ENCODE data around the gene SPACA6. TPM values are rescaled to one million over a fixed set of nuclear protein-coding genes. Genes with fewer than 3 reads are reported as not detected.

SPACA6 gene
- total and polyA plus RNA-seq, 4 donors = 0.92 to 2.5 (median 1.3) TPM

DNA sequence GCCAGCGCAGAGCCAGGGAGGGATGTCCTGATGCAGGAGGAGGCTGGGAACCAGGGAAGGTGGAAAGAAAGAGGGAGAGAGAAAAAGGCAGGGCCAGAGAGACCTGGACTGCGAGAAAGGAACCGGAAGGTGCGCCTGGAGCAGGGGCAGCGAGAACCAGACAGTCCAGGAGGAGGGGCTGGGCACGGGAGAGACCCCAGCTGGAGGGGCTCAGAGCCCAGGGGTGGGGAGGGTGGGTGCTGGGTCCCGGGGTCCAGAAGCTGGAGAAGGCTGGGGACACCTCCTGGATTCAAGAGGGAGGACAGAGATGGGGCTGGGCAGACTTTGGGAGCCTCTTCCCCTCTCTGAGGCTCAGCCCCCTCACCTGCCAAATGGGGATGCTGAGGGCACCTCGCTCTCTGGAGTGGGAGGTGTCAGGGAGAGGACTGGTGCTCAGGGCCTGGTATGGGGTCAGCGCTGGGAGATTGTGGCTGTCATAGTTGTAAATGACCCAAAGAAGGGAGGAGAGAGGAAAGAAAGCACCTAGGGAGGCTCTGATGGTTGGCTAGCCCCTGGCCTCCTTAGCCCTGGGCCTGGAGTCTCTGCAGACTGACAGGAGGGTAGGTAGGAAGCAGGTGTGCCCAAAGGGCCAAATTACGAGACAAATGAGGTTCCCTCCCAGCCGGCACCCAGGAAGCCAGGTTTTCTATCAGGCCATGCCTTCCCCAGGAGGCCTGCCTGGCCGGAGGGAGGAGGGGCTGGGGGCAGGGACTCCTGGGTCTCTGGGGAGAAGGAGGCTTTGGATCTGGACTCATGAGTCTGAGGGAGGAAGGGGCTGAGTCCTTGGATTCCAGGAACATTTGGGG, 1.3 kb upstream of the SPACA6 start:
- TF ChIP-seq YY1 (IDR thresholded peaks at IDR 0.05) (no peak), GABPA (IDR thresholded peaks at IDR 0.05 in 1 of 2, conservative IDR thresholded peaks at IDR 0.05 in 1 of 2) (no peak), RXRA (IDR thresholded peaks at IDR 0.05) (no peak), JUND (IDR thresholded peaks at IDR 0.05) (no peak), HNF4G (IDR thresholded peaks at IDR 0.05) (no peak), FOXA1 (IDR thresholded peaks at IDR 0.05) (no peak), NR2F2 (IDR thresholded peaks at IDR 0.05) (no peak), FOXA2 (IDR thresholded peaks at IDR 0.05) (no peak), RAD21 (IDR thresholded peaks at IDR 0.05) (no peak), TAF1 (conservative IDR thresholded peaks at IDR 0.05) (no peak), HNF4A (conservative IDR thresholded peaks at IDR 0.05) (no peak), EGR1 (IDR thresholded peaks at IDR 0.05; ENCODE audit: low read depth in 2 of 2) (no peak), SP1 (IDR thresholded peaks at IDR 0.05) (no peak)
- TF ChIP-seq, protein P1, sequence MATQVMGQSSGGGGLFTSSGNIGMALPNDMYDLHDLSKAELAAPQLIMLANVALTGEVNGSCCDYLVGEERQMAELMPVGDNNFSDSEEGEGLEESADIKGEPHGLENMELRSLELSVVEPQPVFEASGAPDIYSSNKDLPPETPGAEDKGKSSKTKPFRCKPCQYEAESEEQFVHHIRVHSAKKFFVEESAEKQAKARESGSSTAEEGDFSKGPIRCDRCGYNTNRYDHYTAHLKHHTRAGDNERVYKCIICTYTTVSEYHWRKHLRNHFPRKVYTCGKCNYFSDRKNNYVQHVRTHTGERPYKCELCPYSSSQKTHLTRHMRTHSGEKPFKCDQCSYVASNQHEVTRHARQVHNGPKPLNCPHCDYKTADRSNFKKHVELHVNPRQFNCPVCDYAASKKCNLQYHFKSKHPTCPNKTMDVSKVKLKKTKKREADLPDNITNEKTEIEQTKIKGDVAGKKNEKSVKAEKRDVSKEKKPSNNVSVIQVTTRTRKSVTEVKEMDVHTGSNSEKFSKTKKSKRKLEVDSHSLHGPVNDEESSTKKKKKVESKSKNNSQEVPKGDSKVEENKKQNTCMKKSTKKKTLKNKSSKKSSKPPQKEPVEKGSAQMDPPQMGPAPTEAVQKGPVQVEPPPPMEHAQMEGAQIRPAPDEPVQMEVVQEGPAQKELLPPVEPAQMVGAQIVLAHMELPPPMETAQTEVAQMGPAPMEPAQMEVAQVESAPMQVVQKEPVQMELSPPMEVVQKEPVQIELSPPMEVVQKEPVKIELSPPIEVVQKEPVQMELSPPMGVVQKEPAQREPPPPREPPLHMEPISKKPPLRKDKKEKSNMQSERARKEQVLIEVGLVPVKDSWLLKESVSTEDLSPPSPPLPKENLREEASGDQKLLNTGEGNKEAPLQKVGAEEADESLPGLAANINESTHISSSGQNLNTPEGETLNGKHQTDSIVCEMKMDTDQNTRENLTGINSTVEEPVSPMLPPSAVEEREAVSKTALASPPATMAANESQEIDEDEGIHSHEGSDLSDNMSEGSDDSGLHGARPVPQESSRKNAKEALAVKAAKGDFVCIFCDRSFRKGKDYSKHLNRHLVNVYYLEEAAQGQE (IDR thresholded peaks at IDR 0.05) = no peak
- TF ChIP-seq, protein P2, sequence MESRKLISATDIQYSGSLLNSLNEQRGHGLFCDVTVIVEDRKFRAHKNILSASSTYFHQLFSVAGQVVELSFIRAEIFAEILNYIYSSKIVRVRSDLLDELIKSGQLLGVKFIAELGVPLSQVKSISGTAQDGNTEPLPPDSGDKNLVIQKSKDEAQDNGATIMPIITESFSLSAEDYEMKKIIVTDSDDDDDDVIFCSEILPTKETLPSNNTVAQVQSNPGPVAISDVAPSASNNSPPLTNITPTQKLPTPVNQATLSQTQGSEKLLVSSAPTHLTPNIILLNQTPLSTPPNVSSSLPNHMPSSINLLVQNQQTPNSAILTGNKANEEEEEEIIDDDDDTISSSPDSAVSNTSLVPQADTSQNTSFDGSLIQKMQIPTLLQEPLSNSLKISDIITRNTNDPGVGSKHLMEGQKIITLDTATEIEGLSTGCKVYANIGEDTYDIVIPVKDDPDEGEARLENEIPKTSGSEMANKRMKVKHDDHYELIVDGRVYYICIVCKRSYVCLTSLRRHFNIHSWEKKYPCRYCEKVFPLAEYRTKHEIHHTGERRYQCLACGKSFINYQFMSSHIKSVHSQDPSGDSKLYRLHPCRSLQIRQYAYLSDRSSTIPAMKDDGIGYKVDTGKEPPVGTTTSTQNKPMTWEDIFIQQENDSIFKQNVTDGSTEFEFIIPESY (IDR thresholded peaks at IDR 0.05) = no peak
- TF ChIP-seq, protein P3, sequence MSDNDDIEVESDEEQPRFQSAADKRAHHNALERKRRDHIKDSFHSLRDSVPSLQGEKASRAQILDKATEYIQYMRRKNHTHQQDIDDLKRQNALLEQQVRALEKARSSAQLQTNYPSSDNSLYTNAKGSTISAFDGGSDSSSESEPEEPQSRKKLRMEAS (IDR thresholded peaks at IDR 0.05) = no peak
- TF ChIP-seq, protein P4, sequence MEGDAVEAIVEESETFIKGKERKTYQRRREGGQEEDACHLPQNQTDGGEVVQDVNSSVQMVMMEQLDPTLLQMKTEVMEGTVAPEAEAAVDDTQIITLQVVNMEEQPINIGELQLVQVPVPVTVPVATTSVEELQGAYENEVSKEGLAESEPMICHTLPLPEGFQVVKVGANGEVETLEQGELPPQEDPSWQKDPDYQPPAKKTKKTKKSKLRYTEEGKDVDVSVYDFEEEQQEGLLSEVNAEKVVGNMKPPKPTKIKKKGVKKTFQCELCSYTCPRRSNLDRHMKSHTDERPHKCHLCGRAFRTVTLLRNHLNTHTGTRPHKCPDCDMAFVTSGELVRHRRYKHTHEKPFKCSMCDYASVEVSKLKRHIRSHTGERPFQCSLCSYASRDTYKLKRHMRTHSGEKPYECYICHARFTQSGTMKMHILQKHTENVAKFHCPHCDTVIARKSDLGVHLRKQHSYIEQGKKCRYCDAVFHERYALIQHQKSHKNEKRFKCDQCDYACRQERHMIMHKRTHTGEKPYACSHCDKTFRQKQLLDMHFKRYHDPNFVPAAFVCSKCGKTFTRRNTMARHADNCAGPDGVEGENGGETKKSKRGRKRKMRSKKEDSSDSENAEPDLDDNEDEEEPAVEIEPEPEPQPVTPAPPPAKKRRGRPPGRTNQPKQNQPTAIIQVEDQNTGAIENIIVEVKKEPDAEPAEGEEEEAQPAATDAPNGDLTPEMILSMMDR (IDR thresholded peaks at IDR 0.05; ENCODE audit: low read depth, low read length, missing input control) = no peak
- TF ChIP-seq, protein P5, sequence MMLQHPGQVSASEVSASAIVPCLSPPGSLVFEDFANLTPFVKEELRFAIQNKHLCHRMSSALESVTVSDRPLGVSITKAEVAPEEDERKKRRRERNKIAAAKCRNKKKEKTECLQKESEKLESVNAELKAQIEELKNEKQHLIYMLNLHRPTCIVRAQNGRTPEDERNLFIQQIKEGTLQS (IDR thresholded peaks at IDR 0.05) = no peak
- peaks cover 0 to 6% (median 1%) of the 10 kb centered on the region in 4 donors for H3K4me1 ChIP-seq (ENCODE audit: control insufficient read depth in 4 of 4, insufficient read depth in 4 of 4, low read length in 3 of 4)

More for the DNA sequence above, 1.3 kb upstream of the SPACA6 start:
- H3K27me3 ChIP-seq (ENCODE audit: control insufficient read depth in 4 of 4, insufficient read depth in 4 of 4, low read length in 3 of 4) = peaks cover 0 to 8% (median 1%) of the 10 kb centered on the region in 4 donors
- WGBS = 63% methylated on average over 12 of the region's 12 CpGs
- H3K36me3 ChIP-seq (ENCODE audit: control insufficient read depth in 4 of 4, insufficient read depth in 3 of 4, low read depth in 1 of 4, low read length in 3 of 4) = no peaks in the 10 kb centered on the region
- no peak overlapping the region for H3K9ac ChIP-seq (ENCODE audit: low read depth in 1 of 2, low read length in 2 of 2)
- no peak for DNase-seq (ENCODE audit: low spot score)
- no peak overlapping the region for H3K4me3 ChIP-seq (ENCODE audit: low read depth in 1 of 3, low read length in 3 of 3)
- H3K27ac ChIP-seq (ENCODE audit: low read depth in 1 of 2, low read length in 2 of 2) = peak overlapping the region; percentile 51 to 63
- no peaks in the 10 kb centered on the region for H3K9me3 ChIP-seq (ENCODE audit: control insufficient read depth in 4 of 4, low read length in 3 of 4)
